GM12801 (cell line): ENCODE results near the gene SORCS3.

ENCODE experiments used
- TF ChIP-seq, protein P1 (sequence below): IDR thresholded peaks from one replicate; pipeline ENCODE4 v1.5.1; 2011; ENCODE audit warnings: control low read depth; ENCODE audit not compliant: insufficient read length; ENCODE audit errors: extremely low read depth

SORCS3 gene

DNA sequence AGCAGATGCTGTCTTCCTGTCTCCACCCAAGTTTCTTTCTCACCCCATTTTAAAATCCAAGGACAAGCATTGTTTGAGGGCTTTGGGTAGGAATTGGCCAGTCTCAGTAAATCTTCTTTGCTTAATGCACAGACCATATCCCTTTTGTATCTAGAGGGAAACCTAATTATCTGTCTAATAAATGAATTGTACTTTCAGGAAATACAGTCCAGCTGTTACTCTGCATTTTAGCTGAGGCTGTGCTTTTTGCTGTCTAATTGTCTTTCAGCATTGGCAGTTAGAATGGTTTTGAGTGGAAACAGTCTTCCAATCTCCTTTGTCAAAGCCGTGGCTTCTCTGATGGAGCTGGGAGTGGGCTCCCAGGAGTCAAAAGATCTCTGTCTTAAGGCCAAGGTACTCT, 388.2 kb downstream of the SORCS3 start:
- TF ChIP-seq, protein P1, sequence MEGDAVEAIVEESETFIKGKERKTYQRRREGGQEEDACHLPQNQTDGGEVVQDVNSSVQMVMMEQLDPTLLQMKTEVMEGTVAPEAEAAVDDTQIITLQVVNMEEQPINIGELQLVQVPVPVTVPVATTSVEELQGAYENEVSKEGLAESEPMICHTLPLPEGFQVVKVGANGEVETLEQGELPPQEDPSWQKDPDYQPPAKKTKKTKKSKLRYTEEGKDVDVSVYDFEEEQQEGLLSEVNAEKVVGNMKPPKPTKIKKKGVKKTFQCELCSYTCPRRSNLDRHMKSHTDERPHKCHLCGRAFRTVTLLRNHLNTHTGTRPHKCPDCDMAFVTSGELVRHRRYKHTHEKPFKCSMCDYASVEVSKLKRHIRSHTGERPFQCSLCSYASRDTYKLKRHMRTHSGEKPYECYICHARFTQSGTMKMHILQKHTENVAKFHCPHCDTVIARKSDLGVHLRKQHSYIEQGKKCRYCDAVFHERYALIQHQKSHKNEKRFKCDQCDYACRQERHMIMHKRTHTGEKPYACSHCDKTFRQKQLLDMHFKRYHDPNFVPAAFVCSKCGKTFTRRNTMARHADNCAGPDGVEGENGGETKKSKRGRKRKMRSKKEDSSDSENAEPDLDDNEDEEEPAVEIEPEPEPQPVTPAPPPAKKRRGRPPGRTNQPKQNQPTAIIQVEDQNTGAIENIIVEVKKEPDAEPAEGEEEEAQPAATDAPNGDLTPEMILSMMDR, result no peak

GRCh38 chr10:105037022-105037421, 395.9 kb downstream of the SORCS3 start:
- TF ChIP-seq, protein P1, result no peak

DNA sequence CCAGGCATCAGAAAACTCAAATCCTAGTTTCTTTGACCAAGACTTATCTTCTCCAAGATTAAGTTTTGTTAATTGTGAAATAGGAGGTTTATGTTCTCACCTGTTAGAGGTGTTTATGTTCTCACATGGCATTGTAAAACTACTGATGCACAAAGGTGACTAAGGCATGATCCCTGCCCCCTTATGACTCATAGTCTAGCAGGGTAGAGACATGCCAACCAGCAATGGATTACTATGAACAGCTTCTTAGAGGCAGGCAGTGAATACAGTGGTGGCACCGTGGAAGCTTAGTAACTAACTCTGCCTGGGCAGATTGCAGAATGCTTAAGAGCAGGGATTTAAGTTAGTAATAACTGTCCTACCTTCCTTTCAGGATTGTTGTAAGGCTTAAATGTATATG, 400.9 kb downstream of the SORCS3 start:
- TF ChIP-seq, protein P1, result no peak

- TF ChIP-seq, protein P1, result no peak
Measured at GRCh38 chr10:105042906-105043552, 401.9 kb downstream of the SORCS3 start.

DNA sequence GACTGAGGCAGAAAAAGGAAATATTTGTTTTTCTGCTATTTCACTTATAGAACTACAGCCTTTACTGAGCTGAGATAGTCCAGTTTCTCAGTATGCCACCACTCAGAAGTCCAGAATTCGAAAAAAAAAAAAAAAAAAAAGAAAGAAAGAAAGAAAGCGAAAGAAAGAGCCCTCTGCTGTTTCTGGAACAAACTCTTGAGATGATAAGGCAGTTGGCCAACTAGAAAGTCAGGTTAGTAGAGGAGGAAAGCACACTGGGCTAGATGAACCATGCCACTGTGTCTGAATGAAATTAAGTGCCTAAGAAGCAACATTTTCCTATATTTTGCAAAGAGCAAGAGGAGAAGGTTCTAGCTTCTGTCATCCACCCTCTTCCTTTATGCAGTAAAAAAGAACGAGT, 403.8 kb downstream of the SORCS3 start:
- TF ChIP-seq, protein P1, result no peak

- TF ChIP-seq, protein P1, result no peak
Measured at GRCh38 chr10:105056413-105056812, 415.3 kb downstream of the SORCS3 start.

- TF ChIP-seq, protein P1, result no peak
Measured at GRCh38 chr10:105062951-105063350, 421.9 kb downstream of the SORCS3 start.
